Naive thymus-derived CD4-positive, alpha-beta T cell (primary cell): ENCODE results near the gene SLC5A5. TPM values are rescaled to one million over a fixed set of nuclear protein-coding genes. Genes with fewer than 3 reads are reported as not detected.
"Not testable (repeated sequence)": the region's sequence is repeated elsewhere in the genome, so short reads cannot be mapped to it uniquely, and the experiment has no call there.

Experiments
- ATAC-seq: fragments of 150-1000 bp; cut with Tn5 transposase; 2 replicates; pipeline ENCODE4 v1.10.0; 2021; ENCODE audit warnings: mild to moderate bottlenecking, moderate library complexity
- CTCF ChIA-PET: fragments of 350-600 bp; sonication (Branson Sonifier 250); formaldehyde crosslinking; loops from one replicate; lab custom pipeline; 2021; ENCODE audit warnings: antibody characterized with exemption; lab: Charles Lee
- POLR2A ChIA-PET: fragments of 350-600 bp; sonication (Branson Sonifier 250); formaldehyde crosslinking; loops from one replicate; lab custom pipeline; 2021; ENCODE audit warnings: antibody characterized with exemption, inconsistent platforms; lab: Charles Lee
- DNase-seq, 9 donors: peaks; one replicate each; pipeline versions ENCODE4 v3.0.0 to v3.0.0-alpha.2; 2020 to 2022; ENCODE audit warnings: mixed read lengths in 1 of 9
- H3K27ac ChIP-seq: one replicate; pipeline ENCODE4 v1.7.0; 2013; ENCODE audit warnings: mild to moderate bottlenecking, low read depth, low read length, moderate library complexity
- H3K27me3 ChIP-seq, 2 donors: one replicate each; pipeline ENCODE4 v1.7.0; 2013; ENCODE audit warnings: low read length in 2 of 2, mild to moderate bottlenecking in 2 of 2, moderate library complexity in 2 of 2; ENCODE audit not compliant: control insufficient read depth in 2 of 2, insufficient read depth in 2 of 2
- H3K36me3 ChIP-seq, 3 experiments: 1 replicate in 2 of 3; 2 replicates in 1 of 3; pipeline ENCODE4 v1.7.0; 2013; ENCODE audit warnings: low read length in 3 of 3, mild to moderate bottlenecking in 3 of 3, moderate library complexity in 1 of 3; ENCODE audit not compliant: insufficient read depth in 3 of 3, control insufficient read depth in 2 of 3
- H3K4me1 ChIP-seq, 2 donors: one replicate each; pipeline ENCODE4 v1.7.0; 2013; ENCODE audit warnings: low read length in 2 of 2, mild to moderate bottlenecking in 2 of 2, moderate library complexity in 1 of 2; ENCODE audit not compliant: control insufficient read depth in 2 of 2, insufficient read depth in 2 of 2
- H3K4me3 ChIP-seq: 2 replicates; pipeline ENCODE4 v1.7.0; 2013; ENCODE audit warnings: mild to moderate bottlenecking, low read length
- H3K9me3 ChIP-seq, 3 experiments: 1 replicate in 2 of 3; 2 replicates in 1 of 3; pipeline ENCODE4 v1.7.0; 2013; ENCODE audit warnings: low read length in 3 of 3; ENCODE audit not compliant: control insufficient read depth in 2 of 3
- H3K27ac Mint-ChIP-seq, 9 donors: one replicate each; pipeline ENCODE4 v1.8.0; 2020 to 2022; ENCODE audit warnings: mixed read lengths in 9 of 9, mild to moderate bottlenecking in 8 of 9, moderate library complexity in 5 of 9, inconsistent platforms in 2 of 9
- H3K27me3 Mint-ChIP-seq, 5 donors: one replicate each; pipeline ENCODE4 v1.8.0; 2021 to 2022; ENCODE audit warnings: mixed read lengths in 5 of 5, mild to moderate bottlenecking in 1 of 5
- H3K36me3 Mint-ChIP-seq, 5 donors: one replicate each; pipeline ENCODE4 v1.8.0; 2020 to 2022; ENCODE audit warnings: mixed read lengths in 5 of 5, mild to moderate bottlenecking in 3 of 5, inconsistent platforms in 1 of 5
- H3K4me1 Mint-ChIP-seq, 7 donors: one replicate each; pipeline ENCODE4 v1.8.0; 2020 to 2022; ENCODE audit warnings: mixed read lengths in 7 of 7, mild to moderate bottlenecking in 3 of 7, inconsistent platforms in 1 of 7
- H3K4me3 Mint-ChIP-seq, 10 donors: one replicate each; pipeline ENCODE4 v1.8.0; 2020 to 2022; ENCODE audit warnings: mild to moderate bottlenecking in 10 of 10, mixed read lengths in 10 of 10, moderate library complexity in 6 of 10, inconsistent platforms in 2 of 10
- H3K9me3 Mint-ChIP-seq, 11 donors: one replicate each; pipeline ENCODE4 v1.8.0; 2020 to 2022; ENCODE audit warnings: mixed read lengths in 11 of 11, mild to moderate bottlenecking in 4 of 11, inconsistent platforms in 1 of 11, moderate library complexity in 1 of 11
- intact Hi-C, 2 donors: fragments of 100-400 bp; cut with micrococcal nuclease; formaldehyde crosslinking; loops; one replicate each; pipeline ENCODE4 v1.15.1; 2023
- polyA plus RNA-seq, 2 donors: library from polyadenylated mRNA; unstranded; fragments of 300-500 nt; fragmentation: Illumina TruSeq; gene quantifications; one replicate each; pipeline ENCODE4 v1.2.3, GENCODE V29; 2021
- total RNA-seq, 6 experiments: library from RNA in 5 of 6; stranded (reverse) in 5 of 6; gene quantifications; 1 replicate in 5 of 6; 2 replicates in 1 of 6; pipeline ENCODE4 v1.2.3 and lab custom pipeline; 2021 to 2026

The SLC5A5 gene
- total and polyA plus RNA-seq, 7 experiments from 2014 or later: 1.2 to 4.1 (median 2.9) TPM

- ChIA-PET CTCF (interaction anchor here (0.6 to 0.7 kb wide), 2 partner anchors 24 to 417 kb away, joined by 3 to 4 read pairs; partner anchors contain the start of gene CCDC124), POLR2A (no interaction called here)
- Histone ChIP-seq H3K9me3 (peaks cover 0 to 11% (median 0%) of the 10 kb centered on the region in 3 experiments), H3K27ac (no peak overlapping the region), H3K4me3 (no peak overlapping the region), H3K36me3 (no peaks in the 10 kb centered on the region), H3K4me1 (no peaks in the 10 kb centered on the region), H3K27me3 (no peaks in the 10 kb centered on the region)
- H3K27ac Mint-ChIP-seq: no peak overlapping the region
- peaks cover 0 to 8% (median 0%) of the 10 kb centered on the region in 5 donors for H3K36me3 Mint-ChIP-seq
- no peak overlapping the region for H3K4me3 Mint-ChIP-seq
- DNase-seq: no peak
- intact Hi-C loops: no loop called here
- no peak for ATAC-seq
- no peaks in the 10 kb centered on the region for H3K4me1 Mint-ChIP-seq
- H3K9me3 Mint-ChIP-seq: peaks cover 0 to 22% (median 7%) of the 10 kb centered on the region in 11 donors
- H3K27me3 Mint-ChIP-seq: peaks cover 0 to 6% (median 0%) of the 10 kb centered on the region in 5 donors
Observed at GRCh38 chr19:17909003-17909732, 37.4 kb downstream of the SLC5A5 start.

GRCh38 chr19:17910791-17911360 lies 39.1 kb downstream of the SLC5A5 start:
- Histone ChIP-seq H3K9me3 (peaks cover 0 to 11% (median 0%) of the 10 kb centered on the region in 3 experiments), H3K27me3 (no peaks in the 10 kb centered on the region), H3K4me1 (no peaks in the 10 kb centered on the region), H3K27ac (no peak overlapping the region), H3K36me3 (no peaks in the 10 kb centered on the region), H3K4me3 (no peak overlapping the region)
- POLR2A ChIA-PET: no interaction called here
- Mint-ChIP-seq H3K36me3 (peaks cover 0 to 8% (median 0%) of the 10 kb centered on the region in 5 donors), H3K27me3 (peaks cover 0 to 4% (median 0%) of the 10 kb centered on the region in 5 donors), H3K4me1 (no peaks in the 10 kb centered on the region), H3K27ac (no peak overlapping the region), H3K9me3 (peaks cover 0 to 22% (median 7%) of the 10 kb centered on the region in 11 donors), H3K4me3 (no peak overlapping the region)
- no peak for DNase-seq
- intact Hi-C loops: no loop called here
- no peak for ATAC-seq
- CTCF ChIA-PET: interaction anchor here (1.6 kb wide), 1 partner anchor 127 kb away, joined by 4 read pairs; no protein-coding TSS in a partner anchor

DNA sequence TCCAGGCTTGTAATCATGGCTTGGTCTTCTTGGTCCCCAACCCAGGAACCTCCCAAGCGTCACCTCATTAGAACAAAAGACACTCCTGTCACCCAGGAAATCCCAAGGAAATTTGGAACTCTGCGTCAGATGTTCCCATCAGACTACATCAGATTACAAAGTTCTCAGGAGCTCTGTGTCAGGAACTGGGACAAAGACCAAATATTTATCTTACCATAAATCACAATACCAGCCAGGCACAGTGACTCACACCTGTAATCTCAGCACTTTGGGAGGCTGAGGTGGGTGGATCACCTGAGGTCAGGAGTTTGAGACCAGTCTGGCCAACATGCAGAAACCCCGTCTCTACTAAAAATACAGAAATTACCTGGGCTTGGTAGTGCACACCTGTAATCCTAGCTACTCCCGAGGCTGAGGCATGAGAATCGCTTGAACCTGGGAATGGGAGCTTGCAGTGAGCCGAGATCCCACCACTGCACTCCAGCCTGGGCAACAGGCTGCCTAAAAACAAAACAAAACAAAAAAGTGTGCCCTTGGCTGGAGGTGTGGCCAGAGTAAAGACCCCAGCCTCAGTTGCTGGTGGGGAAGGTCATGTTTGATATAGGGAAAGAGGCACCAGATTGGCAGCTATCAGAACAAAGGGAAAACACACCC lies 44.3 kb downstream of the SLC5A5 start:
- no peak for DNase-seq
- Histone ChIP-seq H3K27ac (no peak overlapping the region), H3K36me3 (no peaks in the 10 kb centered on the region), H3K9me3 (peaks cover 0 to 11% (median 0%) of the 10 kb centered on the region in 3 experiments), H3K27me3 (no peaks in the 10 kb centered on the region), H3K4me3 (no peak overlapping the region), H3K4me1 (no peaks in the 10 kb centered on the region)
- CTCF ChIA-PET: interaction anchor here (0.8 kb wide), 1 partner anchor 59 kb away, joined by 3 read pairs; no protein-coding TSS in a partner anchor
- POLR2A ChIA-PET: interaction anchor here (0.6 kb wide), 1 partner anchor 36 kb away, joined by 3 read pairs; no protein-coding TSS in a partner anchor
- intact Hi-C loops: no loop called here
- Mint-ChIP-seq H3K4me3 (no peak overlapping the region), H3K27me3 (peaks cover 0 to 9% (median 0%) of the 10 kb centered on the region in 5 donors), H3K9me3 (peaks cover 0 to 11% (median 7%) of the 10 kb centered on the region in 11 donors), H3K36me3 (peaks cover 0 to 4% (median 0%) of the 10 kb centered on the region in 5 donors), H3K4me1 (no peaks in the 10 kb centered on the region), H3K27ac (no peak overlapping the region)
- no peak for ATAC-seq

GRCh38 chr19:17918151-17918550 lies 46.4 kb downstream of the SLC5A5 start:
- H3K9me3 ChIP-seq, DNase-seq, H3K4me3 Mint-ChIP-seq, H3K36me3 Mint-ChIP-seq, CTCF ChIA-PET, H3K4me1 ChIP-seq, intact Hi-C loops, H3K27me3 Mint-ChIP-seq, H3K4me1 Mint-ChIP-seq, H3K4me3 ChIP-seq, H3K27ac Mint-ChIP-seq, H3K36me3 ChIP-seq, H3K27ac ChIP-seq, H3K27me3 ChIP-seq, ATAC-seq, POLR2A ChIA-PET: not testable (repeated sequence)
- H3K9me3 Mint-ChIP-seq: peaks cover 0 to 11% (median 7%) of the 10 kb centered on the region in 11 donors

- CTCF ChIA-PET: not testable (repeated sequence)
Observed at GRCh38 chr19:17919122-17919521, 47.4 kb downstream of the SLC5A5 start.

DNA sequence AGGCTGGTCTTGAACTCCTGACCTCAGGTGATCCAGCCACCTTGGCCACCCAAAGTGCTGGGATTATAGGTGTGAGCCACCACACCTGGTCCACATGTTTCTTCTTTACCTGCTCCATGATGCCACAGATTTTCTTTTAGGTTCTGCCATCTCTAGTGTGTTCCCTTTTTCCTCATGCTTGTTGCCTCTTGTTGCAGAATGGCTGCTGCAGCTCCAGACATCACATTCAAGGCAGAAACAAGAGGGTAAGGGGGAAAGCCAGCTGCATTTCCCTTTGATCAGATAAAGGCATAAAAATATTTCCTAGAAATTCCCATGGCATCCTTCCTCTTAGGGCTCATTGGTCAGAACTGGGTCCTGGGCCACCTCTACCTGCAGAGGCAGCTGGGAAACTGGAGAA lies 48.8 kb downstream of the SLC5A5 start:
- Mint-ChIP-seq H3K4me3 (no peak overlapping the region), H3K36me3 (no peaks in the 10 kb centered on the region), H3K27me3 (peaks cover 0 to 9% (median 0%) of the 10 kb centered on the region in 5 donors), H3K9me3 (peaks cover 0 to 3% (median 0%) of the 10 kb centered on the region in 11 donors), H3K27ac (no peak overlapping the region), H3K4me1 (no peaks in the 10 kb centered on the region)
- DNase-seq: no peak
- no peak for ATAC-seq
- ChIA-PET POLR2A (interaction anchor here (0.7 kb wide), 1 partner anchor 133 kb away, joined by 3 read pairs; no protein-coding TSS in a partner anchor), CTCF (no interaction called here)
- Histone ChIP-seq H3K27me3 (no peaks in the 10 kb centered on the region), H3K9me3 (no peaks in the 10 kb centered on the region), H3K27ac (no peak overlapping the region), H3K4me3 (no peak overlapping the region), H3K36me3 (no peaks in the 10 kb centered on the region), H3K4me1 (no peaks in the 10 kb centered on the region)
- intact Hi-C loops: no loop called here

More at GRCh38 chr19:17919122-17919521, 47.4 kb downstream of the SLC5A5 start:
- H3K9me3 ChIP-seq, H3K36me3 Mint-ChIP-seq, H3K27ac ChIP-seq, ATAC-seq, DNase-seq, H3K4me1 Mint-ChIP-seq, H3K4me3 Mint-ChIP-seq, H3K27me3 Mint-ChIP-seq, H3K9me3 Mint-ChIP-seq, intact Hi-C loops, H3K27ac Mint-ChIP-seq, H3K4me1 ChIP-seq, H3K27me3 ChIP-seq, POLR2A ChIA-PET, H3K4me3 ChIP-seq, H3K36me3 ChIP-seq: not testable (repeated sequence)
